ENCODE data around the gene GBGT1.

Gene GBGT1

DNA sequence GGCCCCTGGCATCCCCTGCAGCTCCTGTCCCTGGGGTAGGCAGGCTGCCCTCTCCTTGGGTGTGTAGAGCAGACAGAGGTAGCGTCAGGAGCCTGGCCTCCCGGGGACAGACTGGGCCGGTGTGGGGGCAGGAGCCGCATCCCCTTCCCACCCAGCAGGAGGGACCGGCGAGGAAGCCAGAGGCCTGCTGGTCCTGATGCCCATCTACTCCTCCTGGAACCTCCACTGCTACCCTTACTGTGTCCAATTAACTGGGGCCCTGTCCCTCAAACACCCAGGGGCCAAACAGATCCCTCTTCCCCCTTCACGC is 58.3 kb downstream of the GBGT1 start:
- peak; percentile 24 for DNase-seq (ENCODE audit: insufficient read length)
- no peak for FAIRE-seq
- TF ChIP-seq POLR2A (IDR thresholded peaks at IDR 0.05; ENCODE audit: low read depth, low read length): no peak
- TF ChIP-seq TAF1 (IDR thresholded peaks at IDR 0.05; ENCODE audit: borderline replicate concordance, low read depth, low read length): no peak
- TF ChIP-seq POLR2AphosphoS5 (IDR thresholded peaks at IDR 0.05; ENCODE audit: low read depth, low read length): no peak

DNA sequence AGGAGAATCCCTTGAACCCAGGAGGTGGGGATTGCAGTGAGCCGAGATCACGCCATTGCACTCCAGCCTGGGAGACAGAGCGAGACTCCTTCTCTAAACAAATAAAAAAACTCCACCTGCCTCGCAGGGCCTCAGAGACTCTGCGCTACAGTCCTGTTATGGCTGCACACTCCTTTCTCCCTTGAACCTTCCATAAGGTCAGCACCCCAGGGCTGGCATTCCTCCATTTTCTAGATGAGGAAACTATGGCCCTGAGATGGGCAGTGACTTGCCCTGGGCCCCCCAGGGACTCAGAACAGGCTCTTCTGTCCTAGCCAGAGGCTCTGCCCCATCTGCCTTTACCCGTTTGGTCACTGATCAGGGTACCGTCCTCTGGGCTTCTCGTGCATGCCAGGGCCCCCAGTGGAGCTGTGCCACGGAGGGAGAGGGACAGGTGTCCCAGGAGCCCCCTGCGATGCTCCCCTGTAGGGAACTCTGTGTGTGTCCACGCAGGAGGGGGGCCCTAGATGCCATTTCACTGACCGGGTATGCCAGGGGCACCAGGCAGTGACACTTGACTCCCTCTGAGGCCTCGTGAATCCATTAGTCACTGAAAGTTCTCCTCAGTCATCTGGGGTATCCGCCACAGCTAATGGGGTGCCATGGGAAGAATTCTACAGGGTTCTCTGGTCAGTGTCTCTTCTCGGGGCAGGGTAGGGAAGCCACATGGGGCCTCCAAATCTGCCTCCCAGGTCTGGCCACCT is 58.8 kb downstream of the GBGT1 start:
- no peak for FAIRE-seq
- TF ChIP-seq POLR2A (IDR thresholded peaks at IDR 0.05; ENCODE audit: low read depth, low read length) (no peak), TAF1 (IDR thresholded peaks at IDR 0.05; ENCODE audit: borderline replicate concordance, low read depth, low read length) (no peak), POLR2AphosphoS5 (IDR thresholded peaks at IDR 0.05; ENCODE audit: low read depth, low read length) (no peak)
- DNase-seq (ENCODE audit: insufficient read length): no peak

DNA sequence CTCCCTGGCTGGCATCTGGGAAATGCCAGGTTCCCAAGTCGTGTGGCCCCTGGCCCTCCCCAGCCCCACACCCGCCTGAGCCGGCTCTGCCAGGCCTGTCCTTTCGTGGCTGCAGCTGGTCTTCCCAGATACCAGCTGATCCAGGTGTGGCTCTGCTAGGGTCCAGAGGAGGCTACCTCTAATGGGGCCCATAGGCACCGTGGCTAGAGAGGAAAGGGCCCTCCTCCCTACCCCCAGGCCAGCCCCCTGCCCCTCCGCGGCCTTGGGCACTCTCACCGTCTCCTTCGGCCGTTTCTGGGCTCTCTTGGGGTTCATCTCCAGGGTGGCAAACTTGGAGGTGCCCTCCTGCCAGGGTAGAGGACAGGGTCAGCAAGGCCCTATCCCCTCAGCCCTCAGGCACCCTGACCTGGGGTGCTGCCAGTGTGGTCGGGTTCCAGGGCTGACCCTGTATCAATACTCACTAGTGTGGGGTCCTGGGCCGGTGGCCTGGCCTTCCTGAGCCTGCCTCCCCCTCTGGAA is 59.7 kb downstream of the GBGT1 start:
- TF ChIP-seq POLR2AphosphoS5 (IDR thresholded peaks at IDR 0.05; ENCODE audit: low read depth, low read length) (no peak), TAF1 (IDR thresholded peaks at IDR 0.05; ENCODE audit: borderline replicate concordance, low read depth, low read length) (no peak), POLR2A (IDR thresholded peaks at IDR 0.05; ENCODE audit: low read depth, low read length) (no peak)
- FAIRE-seq (no peak), DNase-seq (ENCODE audit: insufficient read length) (no peak)

DNA sequence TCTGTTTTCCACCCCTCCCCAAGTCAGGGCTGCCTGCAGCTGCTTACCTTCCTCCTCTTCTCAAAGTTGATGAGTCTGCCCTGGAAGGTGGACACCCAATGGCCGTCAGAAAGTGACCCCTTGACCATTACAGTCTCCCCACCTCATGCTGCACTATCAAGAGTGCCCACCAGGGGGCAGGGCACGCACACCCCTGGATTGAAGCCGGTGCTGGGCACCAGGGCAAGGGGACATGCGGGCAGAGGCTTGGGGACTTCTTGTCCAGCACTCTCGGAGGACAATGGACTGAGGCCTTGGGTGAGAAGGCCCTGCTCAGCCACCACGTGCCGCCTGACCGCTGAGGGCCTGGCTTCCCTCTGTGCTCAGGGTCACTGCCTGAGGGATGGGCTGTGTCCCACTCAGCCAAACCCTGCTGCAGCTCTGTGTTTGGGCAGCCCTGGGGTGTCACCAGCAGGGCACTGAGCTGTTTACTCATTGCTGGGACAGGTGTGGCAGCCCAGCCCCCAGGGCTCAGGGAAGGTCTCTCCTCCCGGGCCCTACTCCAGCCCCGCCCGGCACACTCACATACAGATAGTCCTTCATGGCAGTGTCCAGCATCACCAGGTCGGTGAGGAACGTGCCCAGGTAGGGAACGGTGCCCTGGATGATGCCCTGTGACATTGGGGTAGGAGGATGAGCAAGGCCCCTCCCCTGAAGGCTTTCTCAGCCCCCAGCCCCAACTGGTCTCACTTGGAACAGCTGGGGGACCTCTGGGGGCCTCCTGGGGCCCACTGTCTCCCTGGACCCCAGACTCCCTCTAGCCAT is 60.3 kb downstream of the GBGT1 start:
- TF ChIP-seq POLR2AphosphoS5 (IDR thresholded peaks at IDR 0.05; ENCODE audit: low read depth, low read length) (no peak), TAF1 (IDR thresholded peaks at IDR 0.05; ENCODE audit: borderline replicate concordance, low read depth, low read length) (no peak), POLR2A (IDR thresholded peaks at IDR 0.05; ENCODE audit: low read depth, low read length) (no peak)
- DNase-seq (ENCODE audit: insufficient read length) (peak; percentile 67), FAIRE-seq (peak; percentile 69)
